ENCODE data around the gene DPEP3. TPM values are rescaled to one million over a fixed set of nuclear protein-coding genes. Genes with fewer than 3 reads are reported as not detected.

The DPEP3 gene, protein sequence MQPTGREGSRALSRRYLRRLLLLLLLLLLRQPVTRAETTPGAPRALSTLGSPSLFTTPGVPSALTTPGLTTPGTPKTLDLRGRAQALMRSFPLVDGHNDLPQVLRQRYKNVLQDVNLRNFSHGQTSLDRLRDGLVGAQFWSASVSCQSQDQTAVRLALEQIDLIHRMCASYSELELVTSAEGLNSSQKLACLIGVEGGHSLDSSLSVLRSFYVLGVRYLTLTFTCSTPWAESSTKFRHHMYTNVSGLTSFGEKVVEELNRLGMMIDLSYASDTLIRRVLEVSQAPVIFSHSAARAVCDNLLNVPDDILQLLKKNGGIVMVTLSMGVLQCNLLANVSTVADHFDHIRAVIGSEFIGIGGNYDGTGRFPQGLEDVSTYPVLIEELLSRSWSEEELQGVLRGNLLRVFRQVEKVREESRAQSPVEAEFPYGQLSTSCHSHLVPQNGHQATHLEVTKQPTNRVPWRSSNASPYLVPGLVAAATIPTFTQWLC
- not detected in 2 replicates for total RNA-seq

GRCh38 chr16:67979955-67980678 lies at the start of gene DPEP3:
Gene DPEP3 (minus strand): TSS chr16:67980499. CDS start chr16:67980380, 119 bp downstream.

GRCh38 chr16:68022728-68023537 lies 42.6 kb upstream of the DPEP3 start, which contains the start of the genes DDX28 and DUS2:
Gene DDX28 (minus strand): TSS chr16:68023232. CDS start chr16:68023202, 30 bp downstream.
Gene DUS2 (plus strand): TSS chr16:68023284. CDS start chr16:68038024, 14,740 bp downstream.

GRCh38 chr16:68015681-68016080 lies 35.4 kb upstream of the DPEP3 start, which contains the start of gene DPEP2NB:
Gene DPEP2NB (minus strand): TSS chr16:68015911. CDS start chr16:68015770, 141 bp downstream.

DNA sequence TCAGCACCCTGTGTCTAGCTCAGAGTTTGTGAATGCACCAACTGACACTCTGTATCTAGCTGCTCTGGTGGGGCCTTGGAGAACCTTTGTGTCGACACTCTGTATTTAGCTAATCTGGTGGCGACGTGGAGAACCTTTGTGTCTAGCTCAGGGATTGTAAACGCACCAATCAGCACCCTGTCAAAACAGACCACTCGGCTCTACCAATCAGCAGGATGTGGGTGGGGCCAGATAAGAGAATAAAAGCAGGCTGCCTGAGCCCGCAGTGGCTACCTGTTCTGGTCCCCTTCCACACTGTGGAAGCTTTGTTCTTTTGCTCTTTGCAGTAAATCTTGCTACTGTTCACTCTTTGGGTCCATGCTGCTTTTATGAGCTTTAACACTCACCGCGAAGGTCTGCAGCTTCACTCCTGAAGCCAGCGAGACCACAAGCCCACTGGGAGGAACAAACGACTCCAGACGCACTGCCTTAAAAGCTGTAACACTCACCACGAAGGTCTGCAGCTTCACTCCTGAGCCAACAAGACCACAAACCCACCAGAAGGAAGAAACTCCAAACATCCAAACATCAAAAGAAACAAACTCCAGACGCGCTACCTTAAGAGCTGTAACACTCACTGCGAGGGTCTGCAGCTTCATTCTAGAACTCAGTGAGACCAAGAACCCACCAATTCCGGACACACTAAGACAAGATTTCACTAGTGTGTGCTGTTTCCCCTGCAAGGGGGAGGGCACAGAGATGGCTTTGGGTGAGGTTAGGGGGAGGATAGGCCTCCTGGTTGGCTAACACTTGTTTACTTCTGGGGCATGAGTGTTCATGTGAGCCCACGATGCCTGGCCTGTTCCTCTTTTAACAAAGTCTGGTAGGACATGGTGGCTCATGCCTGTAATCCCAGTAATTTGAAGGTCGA lies 18.7 kb upstream of the DPEP3 start, which contains the start of gene DPEP2:
Gene DPEP2, minus strand, starts transcription at position 706 of the 910 bp plus-strand sequence. CDS start 6,272 bp downstream, outside the sequence.

GRCh38 chr16:67968400-67969253 lies 11.7 kb downstream of the DPEP3 start, which contains the start of gene SLC12A4:
Gene SLC12A4 (minus strand): TSS chr16:67968637. CDS start chr16:67968553, 84 bp downstream.

GRCh38 chr16:67943619-67944504 lies 36.4 kb downstream of the DPEP3 start, which contains the start of gene LCAT:
Gene LCAT (minus strand): TSS chr16:67944120. CDS start chr16:67944101, 19 bp downstream.

DNA sequence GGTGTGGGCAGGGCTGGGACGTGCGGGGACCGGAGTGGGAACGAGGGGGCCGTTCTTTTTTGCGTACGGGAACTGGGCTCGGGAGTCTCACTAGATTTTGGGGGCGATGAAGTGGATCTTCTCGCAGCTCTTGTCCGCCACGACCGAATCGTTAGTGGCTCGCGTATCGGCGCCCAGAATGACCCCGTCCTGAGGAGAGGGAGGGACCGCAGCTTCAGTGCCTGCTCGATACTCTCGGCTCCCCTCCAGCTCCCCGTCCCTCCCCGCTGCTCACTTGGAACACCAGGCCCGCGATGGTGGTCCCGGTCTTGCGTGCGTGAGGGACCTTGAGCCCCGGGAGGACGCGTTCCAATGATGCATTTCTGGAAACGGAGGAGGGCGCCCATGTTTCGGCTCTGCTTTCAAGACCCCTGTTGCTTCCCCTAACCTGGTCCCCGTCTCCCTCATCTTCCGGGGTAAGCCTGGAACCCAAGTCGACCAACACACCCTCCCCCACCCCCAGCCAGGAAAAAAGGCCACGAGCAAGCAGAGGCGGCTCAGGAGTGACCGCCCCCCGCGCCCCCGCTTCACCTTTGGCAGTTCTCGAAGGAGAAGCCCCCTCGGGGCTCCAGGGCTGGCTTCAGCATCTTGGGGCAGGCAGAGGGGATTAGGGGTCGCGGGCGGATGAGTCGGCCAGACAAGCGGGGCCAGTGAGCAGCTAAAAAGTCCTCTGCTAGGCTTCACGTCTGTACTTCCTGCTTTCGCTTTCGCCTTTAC lies 44.0 kb downstream of the DPEP3 start, which contains the start of gene PSMB10:
Gene PSMB10, minus strand, starts transcription at position 727 of the 756 bp plus-strand sequence. Its CDS starts 101 bp downstream, at position 626.

GRCh38 chr16:67931712-67932461 lies 48.4 kb downstream of the DPEP3 start, which contains the start of gene CTRL:
Gene CTRL (minus strand): TSS chr16:67931862. CDS start chr16:67931852, 10 bp downstream.

Small RNA genes within 50 kb of the gene (small RNA-seq; reads per million reads assigned to genes)
- gene RNU6-359P: not detected

Other genes with a start within 250 kb of the DPEP3 start
- gene RANBP10, start 173.9 kb downstream of the DPEP3 start, total RNA-seq: 4.6 and 6.3 TPM in 2 replicates
- 0.11 and 1.2 TPM in 2 replicates for gene TSNAXIP1, start 173.6 kb downstream of the DPEP3 start, total RNA-seq
- 23.9 and 33.0 TPM in 2 replicates for gene THAP11, start 138.2 kb downstream of the DPEP3 start, total RNA-seq
- gene NUTF2, start 133.6 kb downstream of the DPEP3 start, total RNA-seq: 282 and 381 TPM in 2 replicates
- gene CENPT, start 132.8 kb downstream of the DPEP3 start, total RNA-seq: 66.3 and 117 TPM in 2 replicates
- gene EDC4, start 107.4 kb downstream of the DPEP3 start, total RNA-seq: 69.5 and 70.3 TPM in 2 replicates
- 0.54 and 0.79 TPM in 2 replicates for gene NRN1L, start 95.6 kb downstream of the DPEP3 start, total RNA-seq
- 18.5 and 21.7 TPM in 2 replicates for gene PSKH1, start 87.2 kb downstream of the DPEP3 start, total RNA-seq
- 0.65 and 0.79 TPM in 2 replicates for gene CTRL, start 48.6 kb downstream of the DPEP3 start, total RNA-seq
- gene PSMB10, start 43.6 kb downstream of the DPEP3 start, total RNA-seq: 22.9 and 23.2 TPM in 2 replicates
- gene LCAT, start 36.4 kb downstream of the DPEP3 start, total RNA-seq: 15.7 and 17.6 TPM in 2 replicates
- 121 and 147 TPM in 2 replicates for gene SLC12A4, start 11.9 kb downstream of the DPEP3 start, total RNA-seq
- gene DPEP2, start 19.0 kb upstream of the DPEP3 start, total RNA-seq: not detected in 2 replicates
- gene DPEP2NB, start 35.4 kb upstream of the DPEP3 start, total RNA-seq: not detected in 2 replicates
- gene DDX28, start 42.7 kb upstream of the DPEP3 start, total RNA-seq: 10.2 and 11.7 TPM in 2 replicates
- 15.7 and 22.2 TPM in 2 replicates for gene DUS2, start 42.8 kb upstream of the DPEP3 start, total RNA-seq
- gene NFATC3, start 104.9 kb upstream of the DPEP3 start, total RNA-seq: 31.8 and 37.1 TPM in 2 replicates